Measurements from ENCODE around the gene KRTAP1-3.

DNA sequence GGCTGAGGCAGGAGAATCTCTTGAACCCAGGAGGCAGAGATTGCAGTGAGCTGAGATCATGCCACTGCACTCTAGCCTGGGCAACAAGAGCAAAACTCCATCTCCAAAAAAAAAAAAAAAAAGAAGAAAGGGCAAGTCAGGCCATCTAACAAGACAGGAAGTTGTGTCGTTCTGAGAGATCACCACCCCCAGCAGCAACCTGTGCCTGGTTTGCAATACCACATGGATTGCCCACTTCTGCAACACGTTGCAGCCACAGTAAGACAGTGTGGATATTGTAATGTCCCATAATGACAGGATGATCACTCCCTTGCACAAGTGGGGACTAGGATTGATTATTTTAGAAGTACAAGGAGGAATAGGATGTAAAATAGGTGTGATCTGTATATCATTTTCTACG is 34.4 kb upstream of the KRTAP1-3 start:
- TF ChIP-seq POLR2A (IDR thresholded peaks at IDR 0.05; ENCODE audit: low read length): no peak
- no peak for TF ChIP-seq GATA1 (IDR thresholded peaks at IDR 0.05; ENCODE audit: low read depth, low read length)

All from erythroblast (primary cell).